Gastrocnemius medialis (tissue), 4 donors: ENCODE data around the gene DBN1. TPM values are rescaled to one million over a fixed set of nuclear protein-coding genes. Genes with fewer than 3 reads are reported as not detected.

Source experiments
- ATAC-seq, 2 donors: fragments of 150-250 bp; one replicate each; pipeline ENCODE4 v1.9.1; 2016
- DNase-seq, 2 donors: peaks; one replicate each; pipeline ENCODE4 v3.0.0-alpha.2; 2019
- H3K27ac ChIP-seq, 4 donors: fragments of 200-600 bp; sonication (generic); 1 replicate in 1 of 4; 2 replicates in 3 of 4; pipeline ENCODE4 v1.5.1; 2016 to 2018; ENCODE audit warnings: mild to moderate bottlenecking in 2 of 4, moderate library complexity in 1 of 4
- H3K27me3 ChIP-seq, 3 donors: fragments of 200-600 bp; sonication (generic) in 2 of 3; 1 replicate in 1 of 3; 2 replicates in 2 of 3; pipeline versions ENCODE4 v1.5.1 to v1.6.0; 2016 to 2019; ENCODE audit warnings: mild to moderate bottlenecking in 1 of 3, moderate library complexity in 1 of 3
- H3K36me3 ChIP-seq, 2 donors: fragments of 200-600 bp; sonication (generic) in 1 of 2; one replicate each; pipeline ENCODE4 v1.5.1; 2017 to 2018
- H3K4me1 ChIP-seq, 2 donors: fragments of 200-600 bp; sonication (generic) in 1 of 2; one replicate each; pipeline ENCODE4 v1.5.1; 2016 to 2017; ENCODE audit warnings: mild to moderate bottlenecking in 2 of 2
- H3K4me3 ChIP-seq, 4 donors: fragments of 200-600 bp; sonication (generic) in 3 of 4; 1 replicate in 1 of 4; 2 replicates in 3 of 4; pipeline ENCODE4 v1.5.1; 2016 to 2019; ENCODE audit warnings: mild to moderate bottlenecking in 2 of 4
- H3K9me3 ChIP-seq, 3 donors: fragments of 200-600 bp; sonication (generic) in 2 of 3; 1 replicate in 1 of 3; 2 replicates in 2 of 3; pipeline ENCODE4 v1.5.1; 2016 to 2019
- POLR2A ChIP-seq, 2 donors: fragments of 450-650 bp; IDR thresholded peaks; one replicate each; pipeline ENCODE4 v1.6.1; 2017; ENCODE audit warnings: antibody characterized with exemption in 2 of 2, mild to moderate bottlenecking in 2 of 2, moderate library complexity in 2 of 2
- in situ Hi-C, 4 donors: fragments of 200-750 bp; cut with MboI; loops; one replicate each; pipeline versions ENCODE4 v1.15.0 to v1.8.0; 2017; ENCODE audit warnings: low sequenced_read_pairs in 4 of 4
- intact Hi-C: fragments of 100-400 bp; cut with DNase I; formaldehyde crosslinking; loops from one replicate; pipeline ENCODE4 v1.15.1; 2023; ENCODE audit warnings: low total_unique reads
- total RNA-seq, 4 donors: library from RNA; depleted of rRNA; stranded (reverse); fragments of >200 nt; gene quantifications; one replicate each; pipeline versions ENCODE4 v1.1.0 to v1.2.3, GENCODE V29; 2016
- TF ChIP-seq, protein P1 (sequence below), 5 experiments: fragments of 450-650 bp in 3 of 5; fragments of 200-600 bp in 2 of 5; sonication (generic) in 2 of 5; IDR thresholded peaks in 4 of 5; conservative IDR thresholded peaks in 1 of 5; 1 replicate in 4 of 5; 2 replicates in 1 of 5; pipeline ENCODE4 v1.5.1; 2016 to 2019; ENCODE audit warnings: antibody characterized with exemption in 5 of 5, mild to moderate bottlenecking in 3 of 5, moderate library complexity in 3 of 5

Gene DBN1
- total RNA-seq, 4 donors from 2014 or later, result 16.3 to 27.5 (median 23.2) TPM

DNA sequence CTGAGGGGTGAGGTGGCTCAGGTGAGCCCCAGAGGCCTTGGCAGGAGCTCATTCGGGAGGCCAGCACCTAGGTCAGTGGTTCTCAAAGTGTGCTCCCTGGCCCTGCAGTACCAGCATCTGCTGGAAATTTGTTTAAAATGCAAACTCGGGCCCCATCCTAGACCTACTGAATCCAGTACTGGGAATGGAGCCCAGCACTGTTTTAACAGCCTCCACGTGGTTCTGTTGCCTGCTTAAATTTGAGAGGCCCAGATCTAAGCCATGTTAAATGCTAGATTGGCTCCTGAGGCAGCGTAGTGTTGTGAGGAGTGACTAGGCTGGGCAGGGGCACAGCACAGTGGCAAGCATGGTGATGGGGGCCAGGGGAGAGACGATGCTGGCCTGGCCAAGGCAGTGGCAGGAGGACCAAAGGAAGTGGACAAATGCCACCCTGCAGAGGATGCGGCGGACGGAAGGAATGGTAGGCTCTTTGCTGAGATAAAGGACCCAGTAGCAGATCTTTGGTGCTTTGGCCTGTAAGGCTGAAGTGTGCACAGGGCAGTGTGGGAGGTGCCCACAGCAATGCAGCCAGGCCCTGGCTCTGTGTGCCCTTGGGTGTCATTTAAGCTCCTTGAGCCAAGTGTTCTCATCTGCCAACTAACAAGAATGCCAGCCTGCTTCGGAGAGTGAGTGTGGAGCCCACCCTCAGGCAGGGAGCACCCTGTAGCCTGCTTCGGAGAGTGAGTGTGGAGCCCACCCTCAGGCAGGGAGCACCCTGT lies 22.6 kb downstream of the DBN1 start:
- no peaks in the 10 kb centered on the region for H3K9me3 ChIP-seq
- ATAC-seq (no peak), DNase-seq (no peak)
- in situ Hi-C loops, result loop anchor here in 1 of 4 donors (10.0 kb wide), 1 partner anchor 46 kb away; the partner anchor contains the start of genes F12 and PFN3
- no peak overlapping the region for H3K4me3 ChIP-seq
- H3K36me3 ChIP-seq, result no peaks in the 10 kb centered on the region
- H3K4me1 ChIP-seq, result peaks cover 15 to 29% of the 10 kb centered on the region in 2 donors
- peaks cover 12 to 33% (median 23%) of the 10 kb centered on the region in 3 donors for H3K27me3 ChIP-seq
- TF ChIP-seq, protein P1, sequence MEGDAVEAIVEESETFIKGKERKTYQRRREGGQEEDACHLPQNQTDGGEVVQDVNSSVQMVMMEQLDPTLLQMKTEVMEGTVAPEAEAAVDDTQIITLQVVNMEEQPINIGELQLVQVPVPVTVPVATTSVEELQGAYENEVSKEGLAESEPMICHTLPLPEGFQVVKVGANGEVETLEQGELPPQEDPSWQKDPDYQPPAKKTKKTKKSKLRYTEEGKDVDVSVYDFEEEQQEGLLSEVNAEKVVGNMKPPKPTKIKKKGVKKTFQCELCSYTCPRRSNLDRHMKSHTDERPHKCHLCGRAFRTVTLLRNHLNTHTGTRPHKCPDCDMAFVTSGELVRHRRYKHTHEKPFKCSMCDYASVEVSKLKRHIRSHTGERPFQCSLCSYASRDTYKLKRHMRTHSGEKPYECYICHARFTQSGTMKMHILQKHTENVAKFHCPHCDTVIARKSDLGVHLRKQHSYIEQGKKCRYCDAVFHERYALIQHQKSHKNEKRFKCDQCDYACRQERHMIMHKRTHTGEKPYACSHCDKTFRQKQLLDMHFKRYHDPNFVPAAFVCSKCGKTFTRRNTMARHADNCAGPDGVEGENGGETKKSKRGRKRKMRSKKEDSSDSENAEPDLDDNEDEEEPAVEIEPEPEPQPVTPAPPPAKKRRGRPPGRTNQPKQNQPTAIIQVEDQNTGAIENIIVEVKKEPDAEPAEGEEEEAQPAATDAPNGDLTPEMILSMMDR (IDR thresholded peaks at IDR 0.05 in 4 of 5, conservative IDR thresholded peaks at IDR 0.05 in 1 of 5), result no peak
- no peak for TF ChIP-seq POLR2A (IDR thresholded peaks at IDR 0.05)
- intact Hi-C loops, result loop anchor here (10.0 kb wide), 1 partner anchor 336 kb away; no protein-coding TSS in a partner anchor
- H3K27ac ChIP-seq, result no peak overlapping the region

DNA sequence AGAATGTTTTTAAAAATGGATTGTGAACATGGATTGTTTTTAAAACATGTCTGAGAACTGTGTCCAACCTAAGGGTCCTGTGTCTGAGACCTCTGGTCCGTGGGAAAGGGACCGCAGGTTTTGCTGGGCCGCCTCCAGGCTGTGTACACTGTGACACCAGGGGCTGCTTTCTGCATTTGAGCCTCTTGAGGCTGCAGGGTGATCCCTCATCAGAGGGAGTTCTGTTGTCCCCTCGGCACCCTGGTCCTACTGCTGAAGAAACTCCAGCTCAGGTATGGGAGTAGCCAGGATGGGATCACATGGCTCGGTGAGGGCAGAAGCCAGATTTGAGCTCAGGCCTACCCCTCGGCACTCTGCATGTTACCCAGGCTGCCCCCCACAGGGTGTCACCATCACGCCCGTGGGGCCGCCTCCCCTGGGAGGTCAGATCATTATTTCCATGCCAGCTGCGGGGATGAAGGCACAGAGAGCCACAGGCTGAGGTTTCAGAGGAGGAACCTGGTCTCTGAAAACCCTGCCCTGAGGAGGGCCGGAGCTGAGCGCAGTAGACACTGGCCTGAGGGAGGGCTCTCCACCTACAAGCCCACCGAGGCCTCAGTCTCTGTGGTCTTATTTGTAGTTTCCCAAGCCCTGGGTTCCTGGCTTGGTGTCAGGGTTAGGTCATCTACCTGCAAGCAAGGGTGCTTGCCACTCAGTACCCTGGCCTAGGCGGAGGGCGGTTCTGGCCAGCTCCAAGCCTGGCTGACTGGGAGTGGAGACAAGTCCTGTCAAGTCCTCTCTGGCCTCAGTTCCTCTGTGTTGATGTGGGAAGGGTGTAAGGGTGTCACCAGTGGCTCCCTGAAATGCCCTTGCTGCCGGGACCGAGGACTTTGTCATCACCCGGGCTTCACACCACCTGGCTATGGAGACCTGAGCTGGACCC lies 24.0 kb downstream of the DBN1 start:
- Histone ChIP-seq H3K4me3 (no peak overlapping the region), H3K27me3 (peaks cover 12 to 33% (median 23%) of the 10 kb centered on the region in 3 donors), H3K9me3 (no peaks in the 10 kb centered on the region), H3K36me3 (no peaks in the 10 kb centered on the region), H3K4me1 (peaks cover 17 to 25% of the 10 kb centered on the region in 2 donors), H3K27ac (no peak overlapping the region)
- in situ Hi-C loops (loop anchor here in 2 of 4 donors (10.0 kb wide), 2 partner anchors 45 to 55 kb away; partner anchors contain the start of genes F12 (in 1 of the 2) and PFN3 (in 1 of the 2)), intact Hi-C loops (loop anchor here (10.0 kb wide), 1 partner anchor 335 kb away; no protein-coding TSS in a partner anchor)
- DNase-seq (no peak), ATAC-seq (no peak)
- TF ChIP-seq, protein P1 (IDR thresholded peaks at IDR 0.05 in 4 of 5, conservative IDR thresholded peaks at IDR 0.05 in 1 of 5), result no peak
- TF ChIP-seq POLR2A (IDR thresholded peaks at IDR 0.05), result no peak

DNA sequence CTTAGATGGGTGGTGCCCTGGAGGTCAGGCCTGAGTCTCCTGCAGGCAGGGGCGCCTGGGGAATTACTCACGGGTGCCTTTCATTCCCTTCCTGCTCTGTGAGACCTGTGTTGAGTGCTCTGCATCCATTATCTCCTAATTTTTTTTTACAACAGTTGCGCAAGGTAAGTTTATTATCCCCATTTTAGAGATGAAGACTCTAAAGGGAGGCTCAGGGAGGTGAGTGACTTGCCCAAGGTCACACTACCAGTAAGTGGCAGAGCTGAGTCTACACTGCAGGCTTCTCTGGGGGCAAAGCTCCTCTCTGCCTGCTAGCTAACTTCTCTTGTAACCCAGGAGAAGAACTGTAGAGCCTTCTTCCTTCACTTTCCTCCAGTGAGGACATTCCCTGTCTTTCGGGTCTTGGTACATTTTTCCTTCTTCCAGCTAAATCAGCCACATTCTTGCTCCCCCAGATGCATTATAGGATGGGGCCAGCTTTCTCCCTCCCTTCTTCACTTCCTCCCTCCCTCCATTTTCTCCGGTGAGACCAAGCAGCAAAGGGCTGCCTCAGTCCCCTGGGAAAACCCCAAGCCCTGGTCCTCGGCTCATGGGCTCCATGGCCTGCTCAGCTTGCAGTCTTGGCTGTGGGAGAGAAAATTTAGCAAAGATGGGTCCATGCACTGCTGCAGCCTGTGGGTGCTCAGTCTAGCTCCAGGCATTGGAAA lies 25.0 kb downstream of the DBN1 start:
- no peak for TF ChIP-seq POLR2A (IDR thresholded peaks at IDR 0.05)
- TF ChIP-seq, protein P1 (IDR thresholded peaks at IDR 0.05 in 4 of 5, conservative IDR thresholded peaks at IDR 0.05 in 1 of 5), result no peak
- Histone ChIP-seq H3K4me3 (no peak overlapping the region), H3K36me3 (no peaks in the 10 kb centered on the region), H3K9me3 (no peaks in the 10 kb centered on the region), H3K4me1 (peaks cover 12 to 19% of the 10 kb centered on the region in 2 donors), H3K27me3 (peaks cover 12 to 33% (median 22%) of the 10 kb centered on the region in 3 donors), H3K27ac (no peak overlapping the region)
- DNase-seq (no peak), ATAC-seq (no peak)
- in situ Hi-C loops, result loop anchor here in 1 of 4 donors (10.0 kb wide), 1 partner anchor 54 kb away; no protein-coding TSS in a partner anchor
- intact Hi-C loops, result no loop called here

DNA sequence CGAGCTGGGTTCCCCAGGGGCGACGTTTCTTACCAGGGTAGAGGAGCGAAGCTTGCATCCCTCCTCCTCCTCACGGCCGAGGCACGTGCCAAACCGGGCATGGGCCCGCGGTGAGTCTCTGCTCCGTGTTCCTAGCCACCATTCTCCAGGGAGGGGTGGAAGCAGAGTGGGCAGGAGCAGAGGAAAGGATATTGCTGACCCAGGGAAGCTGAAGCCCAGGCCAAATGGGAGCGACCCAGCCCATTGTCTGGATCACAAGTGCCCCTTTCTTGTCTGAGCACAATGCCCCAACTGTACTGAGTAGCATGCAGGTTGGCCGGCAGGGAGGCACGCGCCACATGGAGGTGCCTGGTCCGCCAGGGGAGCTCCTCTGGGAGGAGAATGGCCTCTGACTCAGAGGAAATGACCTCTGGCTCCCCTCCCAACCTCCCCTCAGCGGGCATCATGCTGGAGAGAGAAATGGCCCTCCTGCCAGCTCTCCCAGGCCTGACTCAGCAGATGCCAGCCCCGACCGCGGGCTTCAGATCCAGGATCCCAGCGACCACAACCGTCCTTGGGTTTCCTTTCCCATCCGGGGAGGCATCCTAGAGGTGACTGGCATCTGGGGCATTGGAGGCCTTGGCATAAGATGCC lies 25.7 kb downstream of the DBN1 start:
- Histone ChIP-seq H3K27ac (no peak overlapping the region), H3K36me3 (no peaks in the 10 kb centered on the region), H3K9me3 (no peaks in the 10 kb centered on the region), H3K27me3 (peaks cover 7 to 33% (median 21%) of the 10 kb centered on the region in 3 donors), H3K4me3 (peak overlapping the region in 1 of 4 donors; percentile 47), H3K4me1 (peaks cover 12 to 19% of the 10 kb centered on the region in 2 donors)
- in situ Hi-C loops (loop anchor here in 1 of 4 donors (10.0 kb wide), 1 partner anchor 53 kb away; no protein-coding TSS in a partner anchor), intact Hi-C loops (loop anchor here (2.0 kb wide), 1 partner anchor 21 kb away; the partner anchor contains the start of gene GRK6)
- TF ChIP-seq POLR2A (IDR thresholded peaks at IDR 0.05), result no peak
- TF ChIP-seq, protein P1 (IDR thresholded peaks at IDR 0.05 in 4 of 5, conservative IDR thresholded peaks at IDR 0.05 in 1 of 5), result no peak
- ATAC-seq (peak in 1 of 2 donors; percentile 40), DNase-seq (no peak)
